Immature natural killer cell (primary cell): ENCODE results near the gene GRIK1. TPM values are rescaled to one million over a fixed set of nuclear protein-coding genes. Genes with fewer than 3 reads are reported as not detected.

ENCODE experiments used
- DNase-seq, 3 donors: peaks; one replicate each; pipeline ENCODE4 v3.0.0; 2022; ENCODE audit warnings: mixed read lengths in 1 of 3
- H3K27ac Mint-ChIP-seq, 6 donors: one replicate each; pipeline ENCODE4 v1.8.0; 2020; ENCODE audit warnings: mixed read lengths in 6 of 6, mild to moderate bottlenecking in 5 of 6, inconsistent platforms in 4 of 6, moderate library complexity in 3 of 6
- H3K27me3 Mint-ChIP-seq, 3 donors: one replicate each; pipeline ENCODE4 v1.8.0; 2020 to 2021; ENCODE audit warnings: low read depth in 3 of 3, mild to moderate bottlenecking in 3 of 3, mixed read lengths in 3 of 3, moderate library complexity in 3 of 3, inconsistent platforms in 1 of 3
- H3K36me3 Mint-ChIP-seq, 3 donors: one replicate each; pipeline ENCODE4 v1.8.0; 2020; ENCODE audit warnings: mixed read lengths in 3 of 3, inconsistent platforms in 2 of 3, mild to moderate bottlenecking in 2 of 3
- H3K4me1 Mint-ChIP-seq, 2 donors: one replicate each; pipeline ENCODE4 v1.8.0; 2020; ENCODE audit warnings: inconsistent platforms in 2 of 2, mild to moderate bottlenecking in 2 of 2, mixed read lengths in 2 of 2, moderate library complexity in 1 of 2
- H3K4me3 Mint-ChIP-seq, 5 donors: one replicate each; pipeline ENCODE4 v1.8.0; 2020; ENCODE audit warnings: mild to moderate bottlenecking in 5 of 5, mixed read lengths in 5 of 5, inconsistent platforms in 3 of 5, moderate library complexity in 3 of 5
- H3K9me3 Mint-ChIP-seq, 6 donors: one replicate each; pipeline ENCODE4 v1.8.0; 2020; ENCODE audit warnings: mild to moderate bottlenecking in 6 of 6, mixed read lengths in 6 of 6, inconsistent platforms in 4 of 6, moderate library complexity in 3 of 6
- polyA plus RNA-seq, 3 donors: library from polyadenylated mRNA; unstranded; fragments of 300-500 nt; fragmentation: Illumina TruSeq; gene quantifications; one replicate each; pipeline ENCODE4 v1.2.3, GENCODE V29; 2021

GRIK1 gene
- polyA plus RNA-seq, 3 donors from 2014 or later, result not detected

- peaks cover 0 to 2% (median 0%) of the 10 kb centered on the region in 3 donors for H3K27me3 Mint-ChIP-seq
- no peaks in the 10 kb centered on the region for H3K36me3 Mint-ChIP-seq
- H3K27ac Mint-ChIP-seq, result no peak overlapping the region
- peaks cover 4 to 17% (median 5%) of the 10 kb centered on the region in 6 donors for H3K9me3 Mint-ChIP-seq
- no peak for DNase-seq
- no peak overlapping the region for H3K4me3 Mint-ChIP-seq
- no peaks in the 10 kb centered on the region for H3K4me1 Mint-ChIP-seq
Observed at GRCh38 chr21:29777160-29777559, 162.6 kb downstream of the GRIK1 start.

- no peak for DNase-seq
- H3K4me1 Mint-ChIP-seq, result no peaks in the 10 kb centered on the region
Observed at GRCh38 chr21:29775462-29775861, 164.3 kb downstream of the GRIK1 start.

GRCh38 chr21:29771491-29772066 lies 168.2 kb downstream of the GRIK1 start:
- peaks cover 0 to 2% (median 0%) of the 10 kb centered on the region in 3 donors for H3K27me3 Mint-ChIP-seq
- H3K4me1 Mint-ChIP-seq, result no peaks in the 10 kb centered on the region
- peaks cover 3 to 29% (median 5%) of the 10 kb centered on the region in 6 donors for H3K9me3 Mint-ChIP-seq
- H3K4me3 Mint-ChIP-seq, result no peak overlapping the region
- H3K36me3 Mint-ChIP-seq, result no peaks in the 10 kb centered on the region
- DNase-seq, result no peak
- no peak overlapping the region for H3K27ac Mint-ChIP-seq

More at GRCh38 chr21:29775462-29775861, 164.3 kb downstream of the GRIK1 start:
- H3K27ac Mint-ChIP-seq, result no peak overlapping the region
- no peaks in the 10 kb centered on the region for H3K27me3 Mint-ChIP-seq
- H3K9me3 Mint-ChIP-seq, result peaks cover 0 to 17% (median 5%) of the 10 kb centered on the region in 6 donors
- no peak overlapping the region for H3K4me3 Mint-ChIP-seq
- no peaks in the 10 kb centered on the region for H3K36me3 Mint-ChIP-seq

GRCh38 chr21:29763674-29764073 lies 176.1 kb downstream of the GRIK1 start:
- H3K4me1 Mint-ChIP-seq, result no peaks in the 10 kb centered on the region
- peaks cover 3 to 6% (median 4%) of the 10 kb centered on the region in 6 donors for H3K9me3 Mint-ChIP-seq
- peaks cover 0 to 2% (median 1%) of the 10 kb centered on the region in 3 donors for H3K27me3 Mint-ChIP-seq
- no peak for DNase-seq
- no peak overlapping the region for H3K4me3 Mint-ChIP-seq
- no peaks in the 10 kb centered on the region for H3K36me3 Mint-ChIP-seq
- no peak overlapping the region for H3K27ac Mint-ChIP-seq

GRCh38 chr21:29762570-29763082 lies 177.2 kb downstream of the GRIK1 start:
- no peak overlapping the region for H3K27ac Mint-ChIP-seq
- peaks cover 0 to 2% (median 1%) of the 10 kb centered on the region in 3 donors for H3K27me3 Mint-ChIP-seq

GRCh38 chr21:29753216-29753615 lies 186.6 kb downstream of the GRIK1 start:
- Mint-ChIP-seq H3K4me3 (no peak overlapping the region), H3K27ac (no peak overlapping the region), H3K36me3 (no peaks in the 10 kb centered on the region), H3K9me3 (peaks cover 3 to 31% (median 8%) of the 10 kb centered on the region in 6 donors), H3K4me1 (no peaks in the 10 kb centered on the region), H3K27me3 (peaks cover 0 to 3% (median 0%) of the 10 kb centered on the region in 3 donors)
- no peak for DNase-seq

More at GRCh38 chr21:29762570-29763082, 177.2 kb downstream of the GRIK1 start:
- H3K36me3 Mint-ChIP-seq, result no peaks in the 10 kb centered on the region
- peaks cover 1 to 9% (median 4%) of the 10 kb centered on the region in 6 donors for H3K9me3 Mint-ChIP-seq
- H3K4me3 Mint-ChIP-seq, result no peak overlapping the region
- no peak for DNase-seq
- no peaks in the 10 kb centered on the region for H3K4me1 Mint-ChIP-seq

GRCh38 chr21:29751473-29752185 lies 188.2 kb downstream of the GRIK1 start:
- Mint-ChIP-seq H3K4me3 (no peak overlapping the region), H3K36me3 (no peaks in the 10 kb centered on the region), H3K27ac (no peak overlapping the region), H3K9me3 (peaks cover 4 to 29% (median 11%) of the 10 kb centered on the region in 6 donors), H3K4me1 (no peaks in the 10 kb centered on the region), H3K27me3 (peaks cover 0 to 3% (median 0%) of the 10 kb centered on the region in 3 donors)
- DNase-seq, result no peak

GRCh38 chr21:29749957-29750356 lies 189.8 kb downstream of the GRIK1 start:
- H3K27ac Mint-ChIP-seq, result no peak overlapping the region
- no peaks in the 10 kb centered on the region for H3K36me3 Mint-ChIP-seq
- no peaks in the 10 kb centered on the region for H3K4me1 Mint-ChIP-seq
- H3K4me3 Mint-ChIP-seq, result no peak overlapping the region
- peaks cover 0 to 3% (median 0%) of the 10 kb centered on the region in 3 donors for H3K27me3 Mint-ChIP-seq
- no peak for DNase-seq
- peaks cover 3 to 20% (median 8%) of the 10 kb centered on the region in 6 donors for H3K9me3 Mint-ChIP-seq

- no peaks in the 10 kb centered on the region for H3K36me3 Mint-ChIP-seq
- no peaks in the 10 kb centered on the region for H3K4me1 Mint-ChIP-seq
- H3K9me3 Mint-ChIP-seq, result peaks cover 3 to 20% (median 6%) of the 10 kb centered on the region in 6 donors
- H3K27ac Mint-ChIP-seq, result no peak overlapping the region
- H3K27me3 Mint-ChIP-seq, result peaks cover 0 to 3% (median 0%) of the 10 kb centered on the region in 3 donors
- H3K4me3 Mint-ChIP-seq, result no peak overlapping the region
- no peak for DNase-seq
Observed at GRCh38 chr21:29749223-29749622, 190.6 kb downstream of the GRIK1 start.

GRCh38 chr21:29748391-29749167 lies 191.2 kb downstream of the GRIK1 start:
- peaks cover 0 to 3% (median 0%) of the 10 kb centered on the region in 3 donors for H3K27me3 Mint-ChIP-seq
- no peak overlapping the region for H3K27ac Mint-ChIP-seq
- H3K9me3 Mint-ChIP-seq, result peaks cover 3 to 16% (median 5%) of the 10 kb centered on the region in 6 donors
- no peak for DNase-seq
- H3K4me1 Mint-ChIP-seq, result no peaks in the 10 kb centered on the region
- no peaks in the 10 kb centered on the region for H3K36me3 Mint-ChIP-seq
- no peak overlapping the region for H3K4me3 Mint-ChIP-seq

GRCh38 chr21:29741761-29742160 lies 198.0 kb downstream of the GRIK1 start:
- DNase-seq, result no peak
- Mint-ChIP-seq H3K36me3 (no peaks in the 10 kb centered on the region), H3K4me1 (no peaks in the 10 kb centered on the region), H3K4me3 (no peak overlapping the region), H3K9me3 (peaks cover 0 to 8% (median 4%) of the 10 kb centered on the region in 6 donors), H3K27ac (no peak overlapping the region), H3K27me3 (peaks cover 0 to 3% (median 0%) of the 10 kb centered on the region in 3 donors)

GRCh38 chr21:29739176-29739575 lies 200.6 kb downstream of the GRIK1 start:
- no peak for DNase-seq
- Mint-ChIP-seq H3K36me3 (peaks cover 0 to 4% (median 0%) of the 10 kb centered on the region in 3 donors), H3K27me3 (peaks cover 0 to 3% (median 0%) of the 10 kb centered on the region in 3 donors), H3K27ac (no peak overlapping the region), H3K4me3 (no peak overlapping the region), H3K9me3 (peaks cover 3 to 14% (median 6%) of the 10 kb centered on the region in 6 donors), H3K4me1 (no peaks in the 10 kb centered on the region)

- H3K36me3 Mint-ChIP-seq, result peaks cover 0 to 4% (median 0%) of the 10 kb centered on the region in 3 donors
- peaks cover 3 to 14% (median 6%) of the 10 kb centered on the region in 6 donors for H3K9me3 Mint-ChIP-seq
- peaks cover 0 to 3% (median 0%) of the 10 kb centered on the region in 3 donors for H3K27me3 Mint-ChIP-seq
- no peak overlapping the region for H3K27ac Mint-ChIP-seq
- no peak for DNase-seq
- no peaks in the 10 kb centered on the region for H3K4me1 Mint-ChIP-seq
- no peak overlapping the region for H3K4me3 Mint-ChIP-seq
Observed at GRCh38 chr21:29738730-29739129, 201.1 kb downstream of the GRIK1 start.
